HUES48 (cell line): ENCODE data around the gene RAC3.

Experiments used
- H3K27ac ChIP-seq: one replicate; pipeline ENCODE4 v1.7.0; 2013; ENCODE audit warnings: low read depth, low read length, inconsistent platforms
- H3K27me3 ChIP-seq: 2 replicates; pipeline ENCODE4 v1.6.1; 2013; ENCODE audit warnings: mild to moderate bottlenecking, low read length; ENCODE audit not compliant: control insufficient read depth, insufficient read depth
- H3K36me3 ChIP-seq: 2 replicates; pipeline ENCODE4 v1.6.1; 2013; ENCODE audit warnings: low read length; ENCODE audit not compliant: control insufficient read depth, insufficient read depth
- H3K4me1 ChIP-seq: 2 replicates; pipeline ENCODE4 v1.6.1; 2013; ENCODE audit warnings: mild to moderate bottlenecking, low read length; ENCODE audit not compliant: control insufficient read depth, insufficient read depth
- H3K4me3 ChIP-seq: 2 replicates; pipeline ENCODE4 v1.5.1; 2013; ENCODE audit warnings: mild to moderate bottlenecking, low read depth, low read length
- H3K9ac ChIP-seq: 2 replicates; pipeline ENCODE4 v1.6.1; 2013; ENCODE audit warnings: mild to moderate bottlenecking, low read depth, low read length, moderate library complexity
- H3K9me3 ChIP-seq: 2 replicates; pipeline ENCODE4 v1.6.1; 2013; ENCODE audit warnings: low read length; ENCODE audit not compliant: control insufficient read depth, insufficient read depth

Gene RAC3

DNA sequence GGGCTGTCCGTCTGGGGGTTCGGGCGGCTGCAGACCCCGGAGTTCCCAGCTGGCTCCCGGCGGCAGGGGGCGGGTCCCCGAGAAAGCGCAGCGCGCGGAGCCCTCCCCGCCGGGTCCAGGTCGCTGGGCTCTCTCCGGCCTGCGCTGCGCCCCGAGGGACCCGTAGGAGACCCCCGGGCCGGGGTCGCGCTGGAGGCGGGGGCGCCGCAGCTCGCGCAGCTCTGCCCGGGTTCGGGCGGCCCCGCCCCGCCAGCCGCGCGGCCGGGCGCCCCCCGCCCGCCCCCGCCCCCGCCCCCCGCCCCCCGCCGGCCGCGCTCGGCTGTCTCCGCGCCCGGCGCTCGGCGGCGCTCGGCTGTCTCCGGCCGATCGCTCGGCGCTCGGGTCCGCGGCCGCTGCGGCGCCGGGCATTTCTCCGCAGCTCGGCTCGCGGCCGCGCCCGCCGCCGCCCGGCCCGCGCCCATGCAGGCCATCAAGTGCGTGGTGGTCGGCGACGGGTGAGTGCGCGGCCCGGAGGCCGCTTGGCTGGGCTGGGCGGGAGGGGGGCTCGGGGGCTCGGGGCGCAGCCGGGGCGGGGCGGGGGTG, at the start of gene RAC3:
RAC3 (plus strand) TSS at position 376 of the 582 bp plus-strand sequence; CDS start at position 460, 84 bp downstream.
- H3K27ac ChIP-seq: no peak within 1 kb of the TSS
- H3K36me3 ChIP-seq: peaks cover 38% of the 10 kb centered on the region

DNA sequence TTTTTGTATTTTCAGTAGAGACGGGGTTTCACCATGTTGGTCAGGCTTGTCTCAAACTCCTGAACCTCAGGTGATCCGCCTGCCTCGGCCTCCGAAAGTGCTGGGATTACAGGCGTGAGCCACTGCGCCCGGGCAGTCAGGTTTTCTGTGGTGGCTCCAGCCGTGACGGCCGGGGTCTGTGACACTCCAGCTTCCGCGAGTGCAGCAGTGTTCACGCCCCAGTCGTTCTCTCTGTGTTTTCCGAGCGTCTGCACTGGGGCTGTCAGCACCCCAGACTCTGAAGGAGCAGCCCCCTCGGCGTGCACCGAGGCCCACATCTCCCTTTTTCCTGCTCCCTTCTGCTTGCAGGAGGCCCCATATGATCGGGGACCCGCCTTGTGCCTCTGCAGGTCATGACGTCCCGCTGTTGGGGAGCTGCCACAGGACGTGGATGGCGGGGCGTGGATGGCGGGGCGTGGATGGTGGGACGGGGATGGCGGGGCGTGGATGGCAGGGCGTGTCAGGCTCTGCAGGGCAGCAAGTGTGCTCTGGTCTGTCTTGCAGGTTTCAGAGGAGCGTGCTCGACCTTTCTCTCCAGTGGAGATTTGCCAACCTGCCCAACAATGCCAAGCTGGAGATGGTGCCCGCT, 48.4 kb upstream of the RAC3 start:
- Histone ChIP-seq H3K9ac (no peak overlapping the region), H3K27me3 (no peaks in the 10 kb centered on the region), H3K27ac (no peak overlapping the region), H3K9me3 (no peaks in the 10 kb centered on the region), H3K4me1 (no peaks in the 10 kb centered on the region), H3K36me3 (peaks cover 46% of the 10 kb centered on the region), H3K4me3 (no peak overlapping the region)

More for the DNA sequence above, at the start of gene RAC3:
- no peaks in the 10 kb centered on the region for H3K27me3 ChIP-seq
- no peaks in the 10 kb centered on the region for H3K9me3 ChIP-seq
- H3K4me1 ChIP-seq: peaks cover 7% of the 10 kb centered on the region; the same call in 1 of the 2 replicates
- peak within 1 kb of the TSS; percentile 30 for H3K9ac ChIP-seq
- H3K4me3 ChIP-seq: peak within 1 kb of the TSS; percentile 74

DNA sequence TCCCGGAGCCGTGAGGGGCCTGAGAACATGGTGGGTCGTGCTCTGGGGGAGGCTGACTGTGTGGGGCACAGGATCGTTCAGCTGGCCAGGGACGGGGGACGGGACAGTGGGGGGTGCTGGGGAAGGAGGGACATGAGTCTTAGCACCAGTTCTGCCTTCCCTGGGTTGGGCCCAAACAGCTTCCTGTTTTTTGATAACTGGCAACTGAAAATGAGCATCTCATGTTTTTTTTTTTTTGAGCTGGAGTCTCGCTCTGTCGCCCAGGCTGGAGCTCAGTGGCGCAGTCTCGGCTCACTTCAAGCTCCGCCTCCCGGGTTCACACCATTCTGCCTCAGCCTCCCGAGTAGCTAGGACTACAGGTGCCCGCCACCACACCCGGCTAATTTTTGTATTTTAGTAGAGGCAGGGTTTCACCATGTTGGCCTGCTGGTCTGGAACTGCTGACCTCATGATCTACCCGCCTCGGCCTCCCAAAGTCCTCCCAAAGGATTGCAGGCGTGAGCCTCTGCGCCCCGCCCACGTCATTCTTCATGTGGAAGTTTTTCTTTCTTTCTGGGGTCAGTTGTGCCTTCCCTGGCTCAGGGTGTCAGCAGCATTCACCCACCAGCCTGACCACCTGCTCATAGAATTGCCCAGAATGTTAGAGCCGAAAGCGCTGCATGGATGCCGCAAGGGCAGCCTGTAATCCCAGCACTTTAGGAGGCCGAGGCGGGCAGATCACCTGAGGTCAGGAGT, 47.7 kb upstream of the RAC3 start:
- no peaks in the 10 kb centered on the region for H3K4me1 ChIP-seq
- H3K9ac ChIP-seq: no peak overlapping the region
- H3K4me3 ChIP-seq: no peak overlapping the region
- no peaks in the 10 kb centered on the region for H3K27me3 ChIP-seq
- no peak overlapping the region for H3K27ac ChIP-seq
- peaks cover 46% of the 10 kb centered on the region for H3K36me3 ChIP-seq
- H3K9me3 ChIP-seq: no peaks in the 10 kb centered on the region

DNA sequence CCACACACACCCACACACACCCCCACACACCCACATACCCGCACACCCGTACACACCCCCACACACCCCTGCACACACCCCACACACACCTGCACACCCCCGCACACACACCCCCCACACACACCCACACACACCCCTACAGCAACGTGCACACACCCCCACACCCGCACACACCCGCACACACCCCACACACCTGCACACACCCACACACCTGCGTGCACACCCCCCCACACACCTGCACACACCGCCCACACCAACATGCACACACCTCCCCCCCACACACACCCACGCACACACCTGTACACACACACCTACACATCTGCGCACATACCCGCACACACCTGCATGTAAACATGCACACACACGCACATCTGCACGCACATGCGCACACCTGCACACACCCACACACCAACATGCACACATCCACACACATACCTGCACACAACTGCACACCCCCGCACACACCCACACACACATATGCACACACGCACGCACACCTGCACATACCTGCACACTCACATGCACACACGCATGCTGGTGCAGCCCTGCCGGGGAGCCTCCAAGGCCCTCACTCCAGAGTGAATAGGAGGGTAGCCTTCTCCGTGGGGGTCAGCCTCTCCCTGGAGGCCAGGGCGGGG, 46.6 kb upstream of the RAC3 start:
- H3K4me3 ChIP-seq: no peak overlapping the region
- H3K4me1 ChIP-seq: no peaks in the 10 kb centered on the region
- H3K9me3 ChIP-seq: no peaks in the 10 kb centered on the region
- H3K27ac ChIP-seq: no peak overlapping the region
- H3K36me3 ChIP-seq: peaks cover 40% of the 10 kb centered on the region
- H3K27me3 ChIP-seq: no peaks in the 10 kb centered on the region
- H3K9ac ChIP-seq: no peak overlapping the region

DNA sequence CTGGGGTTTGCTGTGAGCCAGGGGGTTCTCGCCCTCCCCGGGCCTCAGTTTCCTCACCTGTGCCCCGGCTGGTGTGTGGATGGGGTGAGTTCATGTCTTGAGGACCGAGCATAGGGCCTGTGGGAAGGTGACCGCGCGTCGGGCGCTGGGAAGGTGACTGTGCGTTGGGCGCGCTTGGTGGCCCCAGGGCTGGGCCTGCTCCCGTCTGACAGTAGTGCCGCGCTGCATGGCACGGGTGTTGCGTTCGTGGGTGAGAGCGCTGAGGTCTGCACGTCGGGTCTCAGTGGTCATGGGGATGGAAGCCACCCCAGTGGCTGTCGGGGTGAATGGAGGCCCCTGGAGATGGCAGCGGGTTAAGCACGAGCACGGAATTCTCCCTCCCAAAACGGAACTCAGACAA, 44.9 kb upstream of the RAC3 start:
- Histone ChIP-seq H3K27ac (no peak overlapping the region), H3K9ac (no peak overlapping the region), H3K36me3 (peaks cover 35% of the 10 kb centered on the region), H3K27me3 (no peaks in the 10 kb centered on the region), H3K4me3 (no peak overlapping the region), H3K9me3 (no peaks in the 10 kb centered on the region), H3K4me1 (peaks cover 3% of the 10 kb centered on the region)

DNA sequence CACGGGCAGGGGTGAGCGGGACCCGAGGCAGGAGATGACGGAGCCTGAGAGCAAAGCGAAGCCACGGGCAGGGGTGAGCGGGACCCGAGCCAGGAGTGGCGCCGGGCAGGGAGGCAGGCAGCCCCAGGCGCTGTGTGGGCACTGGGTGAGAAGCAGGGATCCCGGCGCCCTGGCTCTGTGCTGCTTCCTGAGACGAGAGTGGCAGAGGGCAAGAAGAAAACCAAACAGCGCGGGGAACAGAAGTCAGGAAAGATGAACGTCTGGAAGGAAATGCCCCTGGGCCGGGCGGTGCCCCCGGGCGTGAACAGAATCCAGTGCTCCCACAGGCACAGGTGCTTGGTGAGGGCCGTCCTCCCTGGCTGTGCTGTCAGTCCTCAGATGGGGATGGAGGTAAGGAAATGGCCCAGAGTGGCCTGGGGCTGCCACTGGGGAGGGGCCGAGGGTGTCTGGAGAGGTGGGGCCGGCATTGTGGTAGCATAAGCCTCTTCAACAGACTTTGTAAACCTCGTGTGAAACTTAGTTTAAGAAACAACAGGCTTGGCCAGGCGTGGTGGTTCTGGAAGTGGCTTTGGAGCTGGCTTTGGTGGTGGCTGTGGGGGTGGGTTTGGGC, 44.2 kb upstream of the RAC3 start:
- peaks cover 9% of the 10 kb centered on the region for H3K4me1 ChIP-seq
- H3K4me3 ChIP-seq: no peak overlapping the region
- H3K9me3 ChIP-seq: no peaks in the 10 kb centered on the region
- no peaks in the 10 kb centered on the region for H3K27me3 ChIP-seq
- no peak overlapping the region for H3K9ac ChIP-seq
- no peak overlapping the region for H3K27ac ChIP-seq
- peaks cover 34% of the 10 kb centered on the region for H3K36me3 ChIP-seq

DNA sequence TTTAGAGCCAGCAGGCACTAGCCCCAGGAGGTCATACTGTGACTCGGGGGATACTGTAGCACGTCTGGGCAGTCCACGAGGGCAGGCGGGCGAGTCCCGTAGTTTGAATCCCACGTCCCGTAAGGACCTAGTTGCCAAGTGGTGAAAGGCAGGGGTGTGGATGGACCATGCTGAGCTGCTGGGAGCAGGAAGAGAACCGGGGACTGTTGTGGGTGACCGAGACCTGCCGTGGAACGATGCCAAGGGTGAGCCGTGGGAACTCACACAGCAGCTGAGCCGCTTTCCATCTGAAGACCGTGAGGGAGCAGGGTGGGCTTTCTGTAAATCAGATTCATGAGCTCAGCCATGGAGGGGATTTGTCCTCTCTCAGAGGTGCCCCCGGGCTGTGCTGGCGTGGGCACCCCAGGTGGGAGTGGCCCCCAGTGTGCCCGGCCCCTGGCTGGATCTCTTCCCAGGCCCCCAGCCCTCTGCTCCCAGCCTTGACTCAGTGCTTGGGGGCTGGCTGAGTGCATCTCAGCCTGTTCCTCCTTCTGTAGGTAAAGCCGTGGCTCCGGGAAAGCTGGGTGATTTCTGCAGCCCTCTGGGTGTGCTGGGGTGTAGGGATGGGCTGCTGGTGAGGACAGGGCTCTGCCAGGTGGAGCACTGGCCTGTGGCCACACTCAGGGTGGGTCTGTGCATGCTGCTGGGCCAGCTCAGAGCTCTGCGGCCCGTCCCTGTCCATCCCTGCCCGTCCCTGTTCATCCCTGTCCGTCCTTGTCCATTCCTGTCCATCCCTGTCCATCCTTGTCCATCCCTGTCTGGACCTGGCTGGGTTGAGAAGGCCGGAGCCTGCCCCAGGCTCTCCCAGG, 40.4 kb upstream of the RAC3 start:
- Histone ChIP-seq H3K9ac (no peak overlapping the region), H3K27ac (no peak overlapping the region)

DNA sequence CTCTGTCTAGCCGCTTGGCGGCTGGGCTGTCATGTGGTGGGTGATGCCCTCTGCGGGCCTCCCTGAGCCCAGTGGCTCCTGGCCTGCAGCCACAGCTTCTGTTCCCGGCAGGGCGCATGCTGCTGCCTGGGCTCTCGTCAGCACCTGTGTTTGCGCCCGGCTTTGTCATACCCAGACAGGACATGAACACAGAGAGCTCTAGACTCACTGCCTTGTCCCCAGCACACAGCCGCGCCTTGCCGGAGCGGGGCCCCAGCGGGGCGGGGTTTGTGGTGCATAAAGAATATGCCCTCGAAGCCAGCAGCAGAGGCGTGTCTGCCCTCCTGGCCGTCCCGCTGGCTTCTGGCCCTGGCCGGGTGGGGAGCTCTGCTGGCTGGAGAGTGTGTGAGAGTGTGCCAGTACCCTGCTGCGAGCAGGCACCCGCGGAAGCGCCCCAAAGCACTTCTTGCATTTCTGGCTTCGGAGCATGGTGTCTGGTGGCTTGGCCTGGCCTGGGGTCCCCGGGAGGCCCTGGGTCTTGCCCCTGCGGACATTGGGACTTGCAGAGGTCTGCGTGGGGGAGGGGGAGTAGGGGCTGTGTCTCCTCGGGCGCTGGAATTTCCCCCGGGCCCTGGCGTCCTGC, 39.7 kb upstream of the RAC3 start:
- Histone ChIP-seq H3K36me3 (peaks cover 9% of the 10 kb centered on the region; the same call in 1 of the 2 replicates), H3K4me3 (no peak overlapping the region), H3K27ac (peak overlapping the region; percentile 64), H3K27me3 (no peaks in the 10 kb centered on the region), H3K9ac (no peak overlapping the region), H3K9me3 (no peaks in the 10 kb centered on the region), H3K4me1 (peaks cover 16% of the 10 kb centered on the region)

More for the DNA sequence above, 40.4 kb upstream of the RAC3 start:
- peaks cover 14% of the 10 kb centered on the region for H3K36me3 ChIP-seq
- no peaks in the 10 kb centered on the region for H3K9me3 ChIP-seq
- H3K4me1 ChIP-seq: peaks cover 16% of the 10 kb centered on the region
- H3K4me3 ChIP-seq: no peak overlapping the region
- H3K27me3 ChIP-seq: no peaks in the 10 kb centered on the region

DNA sequence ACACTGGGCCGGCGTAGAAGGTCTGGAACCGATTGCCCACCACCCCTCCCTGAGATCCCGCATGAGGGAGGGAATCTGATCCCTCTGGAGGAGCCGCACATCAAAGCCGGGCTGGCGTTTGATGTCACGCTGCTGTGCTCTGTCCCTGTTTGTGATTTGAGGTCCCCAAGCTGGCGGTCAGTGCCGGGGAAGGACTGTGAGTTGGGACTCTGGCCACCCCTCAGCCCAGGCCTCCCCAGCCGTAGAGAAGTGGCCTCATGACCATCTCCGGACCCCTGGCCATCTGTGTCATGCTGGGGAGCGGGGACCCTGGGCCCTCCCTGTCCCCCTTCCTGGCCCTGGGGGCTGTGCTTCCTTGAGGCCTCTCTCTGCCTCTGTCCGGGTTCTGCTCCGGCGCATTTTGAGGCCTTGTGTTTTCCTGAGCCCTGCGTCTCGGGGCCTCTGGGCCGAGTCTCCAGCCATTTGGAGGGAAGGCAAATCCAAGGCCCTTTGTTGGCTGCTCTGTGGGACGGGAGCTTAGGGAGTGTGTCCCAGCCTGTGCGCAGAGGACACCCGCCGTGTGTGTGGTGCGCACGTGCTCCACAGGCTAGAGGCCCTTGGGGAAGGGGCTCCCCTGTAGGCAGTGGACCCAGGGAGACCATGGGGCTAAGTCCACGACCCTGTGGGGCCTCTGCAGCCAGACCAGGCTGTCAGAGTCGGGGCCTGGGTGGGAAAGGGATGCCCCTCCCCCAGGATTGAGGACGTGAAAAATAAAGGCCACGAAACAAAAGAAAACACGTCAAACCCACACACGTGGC, 39.0 kb upstream of the RAC3 start:
- H3K36me3 ChIP-seq: peaks cover 8% of the 10 kb centered on the region; the same call in 1 of the 2 replicates
- peaks cover 16% of the 10 kb centered on the region for H3K4me1 ChIP-seq
- H3K27me3 ChIP-seq: no peaks in the 10 kb centered on the region
- H3K27ac ChIP-seq: peak overlapping the region; percentile 64
- no peaks in the 10 kb centered on the region for H3K9me3 ChIP-seq
- H3K4me3 ChIP-seq: no peak overlapping the region
- no peak overlapping the region for H3K9ac ChIP-seq
